Measurements from ENCODE around the gene AKAP6. TPM values are rescaled to one million over a fixed set of nuclear protein-coding genes. Genes with fewer than 3 reads are reported as not detected.

Gene AKAP6
- total RNA-seq, 2 donors from 2014 or later: 112 to 117 TPM

DNA sequence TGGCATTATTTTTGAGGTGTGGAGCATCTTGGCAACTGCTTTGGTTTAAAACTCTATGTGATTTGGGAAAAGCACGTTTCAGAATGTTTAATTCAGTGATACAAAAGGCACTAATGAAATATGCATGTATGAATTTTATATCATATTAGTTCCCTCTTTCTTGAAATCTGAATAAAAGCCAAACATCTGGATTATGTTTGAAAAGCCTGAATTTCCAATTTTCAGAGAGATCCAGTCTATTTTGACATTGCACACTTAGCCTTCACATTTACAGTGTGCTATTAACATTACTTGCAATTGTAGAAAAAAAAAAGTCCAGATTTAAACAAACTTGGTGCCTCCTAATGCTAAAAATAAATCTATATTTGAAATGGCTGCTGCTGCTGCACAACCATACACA is 390.5 kb downstream of the AKAP6 start:
- Histone ChIP-seq H3K36me3 (no peaks in the 10 kb centered on the region), H3K27ac (no peak overlapping the region), H3K27me3 (no peaks in the 10 kb centered on the region), H3K4me3 (no peak overlapping the region), H3K9me3 (no peaks in the 10 kb centered on the region), H3K4me1 (peaks cover 0 to 5% of the 10 kb centered on the region in 2 donors)
- TF ChIP-seq, protein P1, sequence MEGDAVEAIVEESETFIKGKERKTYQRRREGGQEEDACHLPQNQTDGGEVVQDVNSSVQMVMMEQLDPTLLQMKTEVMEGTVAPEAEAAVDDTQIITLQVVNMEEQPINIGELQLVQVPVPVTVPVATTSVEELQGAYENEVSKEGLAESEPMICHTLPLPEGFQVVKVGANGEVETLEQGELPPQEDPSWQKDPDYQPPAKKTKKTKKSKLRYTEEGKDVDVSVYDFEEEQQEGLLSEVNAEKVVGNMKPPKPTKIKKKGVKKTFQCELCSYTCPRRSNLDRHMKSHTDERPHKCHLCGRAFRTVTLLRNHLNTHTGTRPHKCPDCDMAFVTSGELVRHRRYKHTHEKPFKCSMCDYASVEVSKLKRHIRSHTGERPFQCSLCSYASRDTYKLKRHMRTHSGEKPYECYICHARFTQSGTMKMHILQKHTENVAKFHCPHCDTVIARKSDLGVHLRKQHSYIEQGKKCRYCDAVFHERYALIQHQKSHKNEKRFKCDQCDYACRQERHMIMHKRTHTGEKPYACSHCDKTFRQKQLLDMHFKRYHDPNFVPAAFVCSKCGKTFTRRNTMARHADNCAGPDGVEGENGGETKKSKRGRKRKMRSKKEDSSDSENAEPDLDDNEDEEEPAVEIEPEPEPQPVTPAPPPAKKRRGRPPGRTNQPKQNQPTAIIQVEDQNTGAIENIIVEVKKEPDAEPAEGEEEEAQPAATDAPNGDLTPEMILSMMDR (IDR thresholded peaks at IDR 0.05): no peak
- no peak for DNase-seq (ENCODE audit: low spot score)

DNA sequence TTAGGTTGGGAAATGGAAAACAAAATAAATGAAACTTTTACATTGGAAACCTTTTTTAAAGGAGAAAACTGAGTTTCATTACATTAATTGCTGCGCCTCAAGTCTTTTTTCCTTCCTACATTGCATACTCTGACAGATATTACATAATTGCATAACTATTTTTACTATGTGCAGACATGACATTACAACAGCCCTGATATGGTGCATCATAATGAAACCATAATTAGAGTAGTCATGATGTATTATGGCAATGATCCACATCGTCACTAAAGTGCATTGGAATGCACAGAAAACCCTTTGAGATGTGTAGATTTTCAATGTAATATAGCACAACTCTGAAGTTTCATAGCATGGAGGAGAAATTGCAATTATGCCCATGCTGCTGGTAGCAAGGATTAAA is 391.8 kb downstream of the AKAP6 start:
- Histone ChIP-seq H3K27ac (peak overlapping the region in 1 of 2 donors; percentile 62), H3K4me1 (peaks cover 0 to 16% of the 10 kb centered on the region in 2 donors), H3K4me3 (no peak overlapping the region), H3K9me3 (no peaks in the 10 kb centered on the region), H3K36me3 (no peaks in the 10 kb centered on the region), H3K27me3 (no peaks in the 10 kb centered on the region)
- no peak for DNase-seq (ENCODE audit: low spot score)
- TF ChIP-seq, protein P1 (IDR thresholded peaks at IDR 0.05): no peak

DNA sequence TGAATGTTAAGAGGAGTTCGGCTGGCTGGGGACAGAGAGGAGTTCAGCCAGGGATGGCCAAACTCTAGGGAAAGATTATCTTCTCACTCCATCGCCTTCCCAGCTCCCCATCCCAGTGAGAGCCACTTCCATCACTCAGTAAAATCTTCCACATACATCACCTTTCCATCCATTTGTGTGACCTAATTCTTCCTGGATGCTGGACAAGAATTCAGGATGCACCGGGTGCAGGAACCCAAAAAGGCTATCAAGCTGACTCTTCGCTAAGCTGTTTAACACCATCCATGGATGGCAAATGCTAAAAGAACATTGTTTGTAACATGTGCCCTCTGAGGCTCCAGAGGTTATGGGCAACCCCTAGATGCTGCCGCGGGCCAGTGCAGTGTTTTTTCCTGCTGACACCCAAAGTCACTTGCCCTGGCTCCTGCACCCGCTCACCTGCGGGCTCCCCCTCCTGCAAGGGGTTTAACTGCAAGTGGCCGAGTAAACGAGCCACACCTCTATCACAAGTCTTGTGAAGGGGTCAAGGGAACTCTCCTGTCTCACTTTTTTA is 393.6 kb downstream of the AKAP6 start:
- Histone ChIP-seq H3K36me3 (no peaks in the 10 kb centered on the region), H3K27me3 (no peaks in the 10 kb centered on the region), H3K27ac (peak overlapping the region in 1 of 2 donors; percentile 62), H3K4me3 (no peak overlapping the region), H3K9me3 (no peaks in the 10 kb centered on the region), H3K4me1 (peaks cover 0 to 16% of the 10 kb centered on the region in 2 donors)
- TF ChIP-seq, protein P1 (IDR thresholded peaks at IDR 0.05): no peak
- no peak for DNase-seq (ENCODE audit: low spot score)

DNA sequence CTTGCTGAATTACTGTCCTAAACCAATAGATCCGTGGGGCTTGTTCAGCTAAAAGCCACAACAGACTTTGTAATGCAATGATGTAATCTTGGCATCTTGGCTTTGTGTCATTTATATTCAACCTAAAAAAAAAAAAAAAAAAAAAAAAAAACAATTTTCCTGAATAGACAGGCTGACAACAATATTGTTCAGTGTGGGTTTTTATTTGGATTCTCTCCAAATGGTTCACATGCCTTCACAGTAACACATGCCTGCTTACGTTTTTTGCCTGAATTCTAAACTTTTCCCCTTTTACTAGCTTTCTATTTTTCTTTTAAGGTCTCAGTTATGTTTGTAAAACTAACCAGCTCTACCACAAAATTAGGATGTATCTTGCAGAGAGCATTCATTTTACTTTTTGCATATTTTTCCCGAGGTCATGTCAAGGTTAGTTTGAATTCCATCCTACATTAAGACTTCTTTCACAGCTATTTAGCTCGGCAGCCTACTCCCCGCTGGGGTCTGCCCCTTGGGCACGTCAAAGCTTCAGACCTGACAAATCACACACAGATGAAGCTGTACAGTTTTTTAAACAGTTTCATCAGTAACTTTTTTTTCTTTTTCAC is 395.9 kb downstream of the AKAP6 start:
- Histone ChIP-seq H3K27me3 (no peaks in the 10 kb centered on the region), H3K9me3 (no peaks in the 10 kb centered on the region), H3K4me1 (peaks cover 0 to 16% of the 10 kb centered on the region in 2 donors), H3K36me3 (no peaks in the 10 kb centered on the region), H3K27ac (peak overlapping the region in 1 of 2 donors; percentile 37), H3K4me3 (peak overlapping the region; percentile 4 to 7)
- TF ChIP-seq, protein P1 (IDR thresholded peaks at IDR 0.05): no peak
- DNase-seq (ENCODE audit: low spot score): no peak

DNA sequence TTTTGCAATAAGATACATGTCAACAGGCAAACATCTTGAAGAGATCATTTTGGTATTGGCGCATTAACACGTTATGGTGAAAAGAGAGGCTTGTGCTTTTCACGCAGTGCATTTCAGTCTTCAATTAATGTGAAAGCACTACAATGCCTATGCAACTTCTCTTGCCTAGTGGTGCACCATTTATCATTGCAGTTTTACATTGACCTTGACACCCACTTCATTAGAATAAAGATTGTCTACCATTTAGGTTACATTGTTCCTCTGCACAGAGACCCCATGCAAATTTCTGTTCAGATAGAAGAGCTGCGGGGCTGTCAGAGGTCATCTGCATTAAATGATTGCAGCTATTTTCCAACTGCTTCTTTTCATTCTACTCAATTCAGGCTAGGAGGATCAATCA is 397.4 kb downstream of the AKAP6 start:
- Histone ChIP-seq H3K27me3 (no peaks in the 10 kb centered on the region), H3K27ac (no peak overlapping the region), H3K9me3 (no peaks in the 10 kb centered on the region), H3K4me1 (peaks cover 0 to 16% of the 10 kb centered on the region in 2 donors), H3K36me3 (no peaks in the 10 kb centered on the region), H3K4me3 (no peak overlapping the region)
- DNase-seq (ENCODE audit: low spot score): no peak
- TF ChIP-seq, protein P1 (IDR thresholded peaks at IDR 0.05): no peak

DNA sequence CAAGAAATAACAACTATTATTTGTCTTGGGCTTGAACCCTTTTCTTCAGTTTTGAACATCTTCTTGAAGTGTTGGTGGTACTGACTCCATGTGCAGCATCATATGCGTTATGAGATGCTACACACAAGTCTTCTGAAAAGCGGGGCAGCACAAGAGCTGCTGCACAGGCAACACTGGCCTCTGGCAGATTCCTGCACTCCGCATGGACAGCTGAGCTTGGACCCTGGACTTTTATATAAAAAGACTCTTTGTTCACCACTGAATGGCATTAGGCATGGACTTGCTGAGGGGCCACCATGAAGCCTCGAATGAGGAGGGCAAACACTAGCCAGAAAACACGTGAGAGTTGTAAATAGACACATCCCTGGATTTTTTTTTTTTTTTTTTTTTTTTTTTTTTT is 398.7 kb downstream of the AKAP6 start:
- H3K27ac ChIP-seq: no peak overlapping the region
- H3K4me3 ChIP-seq: no peak overlapping the region
- TF ChIP-seq, protein P1 (IDR thresholded peaks at IDR 0.05): no peak
- no peaks in the 10 kb centered on the region for H3K9me3 ChIP-seq
- H3K4me1 ChIP-seq: peaks cover 0 to 16% of the 10 kb centered on the region in 2 donors
- H3K36me3 ChIP-seq: no peaks in the 10 kb centered on the region
- no peak for DNase-seq (ENCODE audit: low spot score)
- H3K27me3 ChIP-seq: no peaks in the 10 kb centered on the region

All from right atrium auricular region (tissue), 2 donors.